ENCODE measurements around the gene UBA52.

The UBA52 gene

DNA sequence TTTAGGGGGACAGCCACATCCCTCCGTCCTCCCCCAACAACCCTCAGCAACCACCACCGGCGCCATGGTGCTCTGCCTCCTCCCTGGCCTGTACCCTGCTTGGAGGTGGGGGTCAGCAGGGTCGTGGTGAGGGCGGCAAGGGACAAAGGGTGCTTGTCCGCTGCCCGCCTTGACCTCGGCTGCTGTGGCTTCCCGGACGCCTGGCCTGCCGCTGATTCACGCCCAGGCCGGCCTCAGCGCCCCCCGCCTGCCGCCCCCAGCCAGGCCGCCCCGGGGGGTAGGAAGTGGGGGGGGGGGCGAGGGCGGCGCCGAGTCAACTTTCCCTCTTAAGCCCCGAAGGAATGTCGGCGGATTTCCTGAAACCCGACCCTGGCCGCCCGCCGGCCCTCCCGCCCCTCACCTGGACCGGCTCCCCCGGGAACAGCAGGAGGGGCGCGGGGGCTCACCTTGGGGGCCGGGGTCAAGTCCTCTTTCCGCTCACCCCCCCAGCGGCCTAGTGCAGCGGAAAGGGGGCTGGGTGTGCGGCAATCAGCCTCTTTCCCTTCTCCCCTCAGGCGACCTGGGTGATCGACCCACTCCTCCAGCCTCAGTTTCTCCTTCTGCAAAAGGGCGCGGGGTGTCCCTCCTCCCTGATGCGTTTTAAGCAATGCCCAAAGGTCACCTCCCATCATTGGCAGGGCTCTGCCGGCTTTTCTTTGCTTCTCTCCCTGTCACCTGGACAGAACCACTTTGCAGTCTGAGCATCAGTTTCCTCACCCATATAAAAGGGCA is 39.1 kb downstream of the UBA52 start:
- DNase-seq (ENCODE audit: low read depth in 1 of 2, low spot score in 1 of 2), result no peak
- H3K4me3 ChIP-seq (replicated peaks; ENCODE audit: insufficient read depth, low read length), result no peak overlapping the region
- TF ChIP-seq REST (IDR thresholded peaks at IDR 0.05; ENCODE audit: insufficient replicate concordance, low read depth) (no peak), GABPA (IDR thresholded peaks at IDR 0.05; ENCODE audit: low read depth) (no peak), CTCF (IDR thresholded peaks at IDR 0.05; ENCODE audit: insufficient read depth, low read length) (no peak), SPI1 (IDR thresholded peaks at IDR 0.05; ENCODE audit: borderline replicate concordance, low read depth) (no peak), POLR2AphosphoS5 (IDR thresholded peaks at IDR 0.05; ENCODE audit: low read depth) (no peak)
- H3K27me3 ChIP-seq (ENCODE audit: insufficient read depth, poor library complexity, severe bottlenecking), result peaks cover 81% of the 10 kb centered on the region
- no peak overlapping the region for H3K27ac ChIP-seq (replicated peaks)

- H3K27ac ChIP-seq (replicated peaks), result no peak overlapping the region
- no peak for TF ChIP-seq SPI1 (IDR thresholded peaks at IDR 0.05; ENCODE audit: borderline replicate concordance, low read depth)
- no peak for TF ChIP-seq REST (IDR thresholded peaks at IDR 0.05; ENCODE audit: insufficient replicate concordance, low read depth)
- no peak for TF ChIP-seq POLR2AphosphoS5 (IDR thresholded peaks at IDR 0.05; ENCODE audit: low read depth)
- TF ChIP-seq GABPA (IDR thresholded peaks at IDR 0.05; ENCODE audit: low read depth), result no peak
- no peak for TF ChIP-seq CTCF (IDR thresholded peaks at IDR 0.05; ENCODE audit: insufficient read depth, low read length)
- H3K4me3 ChIP-seq (replicated peaks; ENCODE audit: insufficient read depth, low read length), result no peak overlapping the region
- DNase-seq (ENCODE audit: low read depth in 1 of 2, low spot score in 1 of 2), result no peak
- H3K27me3 ChIP-seq (ENCODE audit: insufficient read depth, poor library complexity, severe bottlenecking), result peaks cover 81% of the 10 kb centered on the region
Measured at GRCh38 chr19:18611327-18612050, 39.8 kb downstream of the UBA52 start.

DNA sequence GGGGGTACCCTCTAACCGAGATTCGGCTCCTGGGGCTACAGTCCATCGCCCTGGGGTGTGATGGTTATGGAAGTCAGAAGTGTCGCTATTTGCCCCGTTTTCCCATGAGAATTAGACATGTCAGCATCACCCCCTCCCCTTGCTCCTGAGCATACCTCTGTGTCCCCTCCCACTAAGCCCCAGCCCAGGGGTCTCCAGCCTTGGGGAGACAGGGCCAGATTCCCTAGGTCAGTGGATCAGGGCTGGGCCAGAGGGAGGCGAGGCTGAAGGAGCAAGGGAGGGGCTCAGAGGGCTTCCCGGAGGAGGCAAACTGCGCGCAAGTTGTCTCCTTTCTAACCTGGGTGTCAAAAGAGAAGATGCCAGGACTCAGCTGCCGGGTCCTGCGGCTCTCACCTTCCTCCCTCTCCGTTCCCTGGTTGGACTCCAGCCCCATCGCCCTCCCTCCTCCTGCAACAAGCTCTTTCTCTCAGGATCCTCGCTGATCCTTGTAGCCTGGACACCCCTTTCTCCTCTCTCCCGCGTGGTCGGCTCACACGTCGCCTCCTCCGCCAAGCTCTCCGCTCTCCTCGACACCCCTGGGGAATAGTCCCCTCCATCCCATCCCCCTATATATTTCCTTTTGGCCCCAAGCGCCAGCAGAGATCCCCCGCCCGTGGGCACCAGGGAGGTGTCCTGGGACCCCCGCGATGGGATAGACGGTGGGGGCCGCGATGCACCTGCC is 40.6 kb downstream of the UBA52 start:
- Histone ChIP-seq H3K4me3 (replicated peaks; ENCODE audit: insufficient read depth, low read length) (peak overlapping the region; percentile 19; the same call in 1 of the 2 replicates), H3K27me3 (ENCODE audit: insufficient read depth, poor library complexity, severe bottlenecking) (peaks cover 80% of the 10 kb centered on the region), H3K27ac (replicated peaks) (no peak overlapping the region)
- TF ChIP-seq REST (IDR thresholded peaks at IDR 0.05; ENCODE audit: insufficient replicate concordance, low read depth), result no peak
- TF ChIP-seq CTCF (IDR thresholded peaks at IDR 0.05; ENCODE audit: insufficient read depth, low read length), result no peak
- no peak for TF ChIP-seq GABPA (IDR thresholded peaks at IDR 0.05; ENCODE audit: low read depth)
- no peak for TF ChIP-seq SPI1 (IDR thresholded peaks at IDR 0.05; ENCODE audit: borderline replicate concordance, low read depth)
- TF ChIP-seq POLR2AphosphoS5 (IDR thresholded peaks at IDR 0.05; ENCODE audit: low read depth), result no peak
- DNase-seq (ENCODE audit: low read depth in 1 of 2, low spot score in 1 of 2), result no peak

Measured in HL-60 (cell line).